Breast epithelium (tissue), 3 donors: Measurements from ENCODE around the gene CSN2.

Experiments used
- POLR2A ChIP-seq: fragments of 450-650 bp; IDR thresholded peaks from one replicate; pipeline ENCODE4 v1.6.1; 2016; ENCODE audit warnings: antibody characterized with exemption, mild to moderate bottlenecking, moderate library complexity
- POLR2AphosphoS5 ChIP-seq, 3 donors: sonication (generic); formaldehyde crosslinking; IDR thresholded peaks; one replicate each; pipeline ENCODE4 v1.6.1; 2017; ENCODE audit warnings: antibody characterized with exemption in 3 of 3
- TF ChIP-seq, protein P1 (sequence below), 3 donors: fragments of 450-650 bp; IDR thresholded peaks; one replicate each; pipeline ENCODE4 v1.5.1; 2016 to 2017; ENCODE audit warnings: antibody characterized with exemption in 3 of 3, mild to moderate bottlenecking in 3 of 3, moderate library complexity in 3 of 3

DNA sequence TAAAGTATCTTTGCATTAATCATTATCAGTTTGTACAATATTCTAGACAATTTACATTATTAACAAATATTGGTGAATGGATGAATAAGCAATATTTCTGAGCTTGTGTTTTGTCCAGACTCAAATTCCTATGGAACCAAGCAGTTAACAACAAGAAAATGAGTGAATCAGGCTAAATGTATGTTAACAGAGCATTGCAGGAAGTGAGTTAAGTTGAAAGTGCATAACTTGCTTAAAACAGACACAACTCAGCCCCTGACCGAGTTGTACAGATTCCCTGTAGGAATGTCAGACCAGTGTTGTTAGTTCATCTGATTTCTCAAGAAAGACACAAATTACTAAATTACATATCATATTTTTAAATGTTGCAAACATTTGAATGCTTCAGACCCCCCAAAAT is 58.4 kb downstream of the CSN2 start:
- TF ChIP-seq, protein P1, sequence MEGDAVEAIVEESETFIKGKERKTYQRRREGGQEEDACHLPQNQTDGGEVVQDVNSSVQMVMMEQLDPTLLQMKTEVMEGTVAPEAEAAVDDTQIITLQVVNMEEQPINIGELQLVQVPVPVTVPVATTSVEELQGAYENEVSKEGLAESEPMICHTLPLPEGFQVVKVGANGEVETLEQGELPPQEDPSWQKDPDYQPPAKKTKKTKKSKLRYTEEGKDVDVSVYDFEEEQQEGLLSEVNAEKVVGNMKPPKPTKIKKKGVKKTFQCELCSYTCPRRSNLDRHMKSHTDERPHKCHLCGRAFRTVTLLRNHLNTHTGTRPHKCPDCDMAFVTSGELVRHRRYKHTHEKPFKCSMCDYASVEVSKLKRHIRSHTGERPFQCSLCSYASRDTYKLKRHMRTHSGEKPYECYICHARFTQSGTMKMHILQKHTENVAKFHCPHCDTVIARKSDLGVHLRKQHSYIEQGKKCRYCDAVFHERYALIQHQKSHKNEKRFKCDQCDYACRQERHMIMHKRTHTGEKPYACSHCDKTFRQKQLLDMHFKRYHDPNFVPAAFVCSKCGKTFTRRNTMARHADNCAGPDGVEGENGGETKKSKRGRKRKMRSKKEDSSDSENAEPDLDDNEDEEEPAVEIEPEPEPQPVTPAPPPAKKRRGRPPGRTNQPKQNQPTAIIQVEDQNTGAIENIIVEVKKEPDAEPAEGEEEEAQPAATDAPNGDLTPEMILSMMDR (IDR thresholded peaks at IDR 0.05): no peak
- TF ChIP-seq POLR2A: no peak
- TF ChIP-seq POLR2AphosphoS5 (IDR thresholded peaks at IDR 0.05): no peak
